Nucleus accumbens (tissue), 56 donors: ENCODE data around the gene P2RY4.
"Not testable (repeated sequence)": the region's sequence is repeated elsewhere in the genome, so short reads cannot be mapped to it uniquely, and the experiment has no call there.

ENCODE experiments used
- DNase-seq, 56 donors: peaks; one replicate each; lab custom pipeline; 2025; lab: John Stamatoyannopoulos, UW

P2RY4 gene

DNA sequence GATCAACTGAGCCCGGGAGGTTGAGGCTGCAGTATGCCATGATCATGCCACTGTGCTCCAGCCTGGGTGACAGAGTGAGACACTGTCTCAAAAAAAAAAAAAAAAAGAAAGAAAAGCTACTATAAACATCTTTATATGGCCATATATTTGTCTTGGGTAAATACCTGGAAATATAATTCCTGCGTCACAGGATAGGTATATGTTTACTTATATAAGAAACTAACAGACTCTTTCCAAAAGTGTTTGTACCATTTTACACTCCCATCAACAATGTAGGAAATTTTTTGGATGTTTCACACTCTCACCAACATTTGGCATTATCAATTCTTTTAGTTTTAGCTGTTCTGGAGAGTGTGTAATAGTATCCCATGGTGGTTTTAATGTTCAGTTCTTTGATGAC is 12.8 kb downstream of the P2RY4 start:
- DNase-seq = no peak

DNA sequence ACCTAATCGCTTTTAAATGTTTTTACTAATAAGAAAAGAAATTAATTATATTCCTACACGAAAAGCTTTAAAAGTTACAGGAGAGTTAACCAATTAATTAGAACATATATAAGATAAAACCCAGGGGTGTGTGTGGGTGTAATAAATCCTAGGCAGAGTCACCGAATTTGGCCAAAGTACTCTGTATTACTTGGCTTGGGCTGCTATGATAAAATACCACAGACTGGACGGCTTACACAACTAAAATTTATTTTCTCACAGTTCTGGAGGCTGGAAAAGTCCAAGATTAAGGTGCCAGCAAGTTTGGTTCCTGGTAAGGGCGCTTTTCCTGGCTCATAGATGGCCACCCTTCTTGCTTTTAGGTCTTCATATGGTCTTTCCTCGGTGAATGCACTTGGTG is 15.1 kb downstream of the P2RY4 start:
- DNase-seq = no peak

DNA sequence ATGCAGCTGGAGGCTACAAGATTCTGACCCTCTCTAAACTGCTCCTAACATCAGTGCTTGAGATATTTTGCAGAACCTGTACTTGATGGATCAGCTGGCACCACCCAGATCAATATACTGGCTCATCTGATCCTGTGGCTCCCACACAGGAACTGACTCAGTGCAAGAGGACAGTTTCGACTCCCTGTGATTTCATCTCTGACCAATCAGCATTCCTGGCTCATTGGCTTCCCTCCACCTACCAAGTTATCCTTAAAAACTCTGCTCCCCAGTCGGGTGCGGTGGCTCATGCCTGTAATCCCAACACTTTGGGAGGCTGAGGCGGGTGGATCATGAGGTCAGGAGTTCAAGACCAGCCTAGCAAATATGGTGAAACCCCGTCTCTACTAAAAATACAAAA is 16.4 kb downstream of the P2RY4 start:
- not testable (repeated sequence) for DNase-seq

DNA sequence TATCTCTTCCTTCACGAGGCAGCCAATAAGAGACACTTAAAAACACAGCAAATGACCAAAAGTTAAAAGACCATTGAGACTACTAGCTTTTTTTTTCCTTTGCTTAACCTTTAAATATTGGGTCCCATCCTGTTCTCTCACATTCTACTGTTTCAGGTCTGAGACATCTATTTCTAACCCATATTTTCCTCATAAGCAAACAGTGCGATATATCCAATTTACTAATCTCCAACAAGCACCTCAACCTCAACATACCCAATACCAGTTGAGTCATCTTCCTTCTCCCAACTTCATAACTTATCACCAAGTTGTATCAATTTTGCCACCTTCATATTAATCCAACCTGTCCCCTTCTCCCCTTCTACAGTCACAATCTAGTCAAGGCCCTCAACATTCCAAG is 18.5 kb downstream of the P2RY4 start:
- no peak for DNase-seq

DNA sequence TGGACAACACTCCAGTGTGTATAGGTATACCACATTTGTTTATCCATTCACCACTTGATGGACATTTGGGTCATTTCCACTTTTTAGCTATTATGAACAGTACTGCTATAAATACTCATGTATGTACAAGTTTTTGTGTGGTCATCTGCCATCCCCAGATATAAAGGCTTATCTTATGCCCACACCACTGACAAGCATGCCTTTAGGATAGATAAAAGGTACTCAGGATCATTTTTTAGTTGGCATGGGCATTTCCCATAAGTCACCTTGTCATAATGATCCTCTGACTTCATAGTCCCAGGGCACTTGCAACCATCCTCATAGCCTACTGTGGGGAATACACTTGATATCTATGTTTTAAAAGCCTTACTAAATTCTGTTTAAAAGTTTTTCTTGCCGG is 19.3 kb downstream of the P2RY4 start:
- no peak for DNase-seq

DNA sequence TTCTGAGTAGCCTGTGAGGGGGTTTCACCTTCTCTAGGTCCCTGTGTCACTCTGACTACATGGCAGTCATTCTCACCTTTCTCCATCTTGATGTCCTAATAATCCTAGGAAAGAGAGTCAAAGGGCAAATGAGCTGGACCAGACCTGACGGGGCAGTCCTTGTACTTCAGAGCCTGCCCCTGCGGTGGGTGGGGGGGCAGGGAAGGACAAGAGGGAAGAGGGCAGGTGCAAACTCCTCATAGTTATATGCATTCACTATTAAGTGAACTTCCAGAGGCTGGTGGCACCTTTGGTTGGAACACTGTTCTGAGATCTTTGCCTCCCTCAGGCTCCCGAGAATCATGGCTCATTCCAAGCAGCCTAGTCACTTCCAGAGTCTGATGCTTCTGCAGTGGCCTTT is 25.6 kb downstream of the P2RY4 start, which contains the start of gene AWAT1:
AWAT1 (plus strand) TSS at position 301 of the 400 bp plus-strand sequence; CDS start at position 342, 41 bp downstream.
- DNase-seq = no peak

DNA sequence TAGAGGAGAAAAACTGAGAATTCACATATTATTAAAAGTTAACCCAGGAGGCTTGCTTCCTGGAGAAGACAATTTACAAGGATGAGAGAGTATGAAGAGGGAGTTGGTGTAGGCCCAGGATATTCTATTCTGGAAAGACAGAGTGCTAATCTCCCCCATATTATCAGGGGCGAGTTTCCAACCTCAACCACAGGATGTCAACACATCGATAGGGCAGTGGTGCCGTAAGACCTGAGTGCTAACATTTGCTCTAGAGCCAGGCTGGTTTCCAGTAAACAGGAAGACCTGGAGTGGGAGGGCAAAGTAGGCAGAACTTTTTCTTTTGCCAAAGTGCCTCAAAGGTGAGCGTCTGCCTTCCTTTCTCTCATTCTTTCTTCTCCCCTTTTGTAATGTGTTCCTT is 28.3 kb downstream of the P2RY4 start:
- no peak for DNase-seq

DNA sequence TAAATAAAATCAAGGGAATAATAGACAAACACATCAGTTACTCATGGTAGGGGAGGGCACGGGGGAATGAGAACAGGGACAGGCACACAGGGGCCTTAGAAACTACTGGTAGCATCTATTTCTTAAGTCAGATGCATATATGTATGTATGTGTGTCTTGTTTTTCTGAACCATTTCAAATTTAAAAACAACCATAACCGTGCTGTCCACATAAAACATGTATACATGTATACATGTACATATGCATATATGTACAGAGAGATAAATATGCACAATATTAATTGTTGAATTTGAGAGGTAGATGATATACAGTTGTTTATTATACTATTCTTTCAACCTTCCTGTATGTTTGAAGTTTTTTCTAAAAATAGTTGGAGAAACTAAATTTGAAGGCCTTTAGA is 33.3 kb downstream of the P2RY4 start:
- DNase-seq = no peak

DNA sequence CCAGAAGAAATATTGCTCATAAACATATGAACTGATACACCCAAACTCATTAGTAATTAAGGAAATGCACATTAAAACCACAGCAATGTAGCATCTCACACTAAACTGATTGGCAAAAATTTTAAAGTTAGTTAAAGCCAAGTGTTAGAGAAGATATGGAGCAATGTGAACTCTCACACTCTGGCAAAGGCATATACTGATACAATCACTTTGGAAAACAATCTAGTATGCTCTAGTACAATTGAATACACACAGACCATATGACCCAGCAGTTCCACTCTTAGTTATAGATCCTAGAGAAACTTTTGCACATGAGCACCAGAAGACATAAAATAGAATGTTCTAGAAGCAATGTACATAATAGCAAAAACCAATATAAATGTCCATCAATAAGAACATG is 34.0 kb downstream of the P2RY4 start:
- no peak for DNase-seq

DNA sequence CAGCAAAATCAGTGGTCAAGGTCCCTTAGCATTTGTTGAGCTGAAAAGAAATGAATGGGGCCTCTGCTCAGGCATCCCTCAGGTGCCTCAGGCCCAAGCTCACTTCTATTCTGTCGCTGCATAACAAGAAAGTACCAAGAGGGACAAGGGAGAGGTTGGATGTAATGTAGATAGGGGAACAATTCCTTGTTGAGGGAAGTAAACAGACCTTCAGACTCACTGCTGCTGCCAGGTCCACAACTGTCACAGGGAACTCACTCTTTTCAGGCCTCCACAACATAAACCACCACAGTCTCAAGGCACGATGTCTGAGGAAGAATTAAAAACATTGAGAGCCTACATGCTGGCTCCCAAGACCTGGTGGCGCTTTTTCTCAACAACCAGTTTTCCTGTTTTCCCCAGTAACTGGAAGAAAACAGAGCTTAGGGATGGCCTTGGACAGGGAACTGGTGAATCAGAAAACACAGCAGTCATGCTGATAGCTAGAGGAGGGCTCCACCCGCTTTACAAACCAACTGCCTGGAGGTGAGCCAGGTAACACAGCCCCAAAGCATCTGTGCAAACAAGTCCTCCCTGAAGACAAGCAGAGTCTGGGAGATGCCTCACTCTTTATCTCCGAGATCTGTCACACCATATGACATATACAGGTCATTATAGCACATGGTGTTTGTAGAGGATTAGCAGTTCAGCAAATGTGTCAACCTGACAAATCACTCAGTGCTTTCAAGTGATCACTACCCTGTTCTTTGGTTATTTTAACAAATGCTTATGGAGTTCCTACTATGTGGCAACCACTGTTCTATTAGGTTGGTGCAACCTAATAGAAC is 39.9 kb downstream of the P2RY4 start:
- DNase-seq = no peak

DNA sequence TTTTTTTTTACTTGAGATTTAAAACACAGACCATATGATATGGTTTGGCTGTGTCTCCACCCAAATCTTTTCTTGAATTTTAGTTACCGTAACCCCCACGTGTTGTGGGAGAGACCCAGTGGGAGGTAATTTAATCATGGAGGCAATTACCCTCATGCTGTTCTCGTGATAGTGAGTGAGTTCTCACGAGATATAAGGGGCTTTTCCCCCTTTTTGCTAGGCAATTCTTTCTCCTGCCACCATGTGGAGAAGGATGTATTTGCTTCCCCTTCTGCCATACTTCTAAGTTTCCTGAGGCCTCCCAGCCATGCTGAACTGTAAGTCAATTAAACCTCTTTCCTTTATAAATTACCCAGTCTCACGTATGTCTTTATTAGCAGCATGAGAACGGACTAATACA is 50.4 kb downstream of the P2RY4 start:
- DNase-seq = not testable (repeated sequence)

DNA sequence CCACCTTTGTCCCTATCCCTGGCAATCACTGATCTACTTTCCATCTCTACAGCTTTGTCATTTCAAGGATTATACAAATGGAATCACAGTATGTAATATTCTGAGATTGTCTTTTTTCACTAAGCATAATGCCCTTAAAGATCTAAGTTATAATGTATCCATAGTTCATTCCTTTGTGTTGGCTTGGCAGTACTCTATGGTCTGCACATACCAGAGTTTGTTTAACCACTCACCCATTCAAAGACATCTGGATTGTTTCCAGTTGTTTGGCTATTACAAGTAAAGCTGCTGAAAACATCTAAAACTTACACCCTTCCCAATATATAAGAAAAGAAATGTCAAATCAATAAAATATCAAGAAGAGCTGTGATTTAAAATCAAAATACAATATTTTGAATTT is 51.5 kb downstream of the P2RY4 start:
- DNase-seq = no peak
